ENCODE data around the gene REEP1.

DNA sequence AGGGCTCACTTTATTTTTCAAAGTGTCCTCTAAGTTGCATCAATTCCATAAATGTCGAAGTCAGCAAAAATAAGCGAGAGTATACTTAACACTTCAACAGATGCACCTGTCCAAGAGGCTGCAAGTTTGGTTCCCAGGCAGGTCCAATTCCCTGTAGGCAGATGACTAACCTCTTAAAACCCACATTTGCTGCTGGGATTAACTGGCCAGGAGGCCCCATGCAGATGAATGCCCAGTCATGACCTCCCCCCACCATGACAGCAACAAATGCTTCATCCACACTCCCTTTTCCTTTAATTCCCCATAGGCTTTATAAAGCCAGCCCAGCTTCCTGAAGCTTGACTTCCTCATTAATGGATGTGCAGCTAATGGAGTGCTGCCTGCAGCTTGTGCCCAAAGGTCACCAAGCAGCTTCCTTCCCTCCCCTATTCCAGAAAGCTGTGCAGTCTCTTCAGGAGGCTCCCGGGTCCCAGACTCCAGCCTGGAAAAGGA, 35.7 kb downstream of the REEP1 start:
- TF ChIP-seq POLR2AphosphoS5 (IDR thresholded peaks at IDR 0.05) (no peak), CTCF (IDR thresholded peaks at IDR 0.05) (no peak), EP300 (IDR thresholded peaks at IDR 0.05) (no peak), POLR2A (IDR thresholded peaks at IDR 0.05) (no peak)
